Eye (tissue), 1 donor: ENCODE data around the gene ISLR2.

Source experiments
- DNase-seq: peaks from one replicate; pipeline ENCODE4 v3.0.0-alpha.2; 2015

The ISLR2 gene

DNA sequence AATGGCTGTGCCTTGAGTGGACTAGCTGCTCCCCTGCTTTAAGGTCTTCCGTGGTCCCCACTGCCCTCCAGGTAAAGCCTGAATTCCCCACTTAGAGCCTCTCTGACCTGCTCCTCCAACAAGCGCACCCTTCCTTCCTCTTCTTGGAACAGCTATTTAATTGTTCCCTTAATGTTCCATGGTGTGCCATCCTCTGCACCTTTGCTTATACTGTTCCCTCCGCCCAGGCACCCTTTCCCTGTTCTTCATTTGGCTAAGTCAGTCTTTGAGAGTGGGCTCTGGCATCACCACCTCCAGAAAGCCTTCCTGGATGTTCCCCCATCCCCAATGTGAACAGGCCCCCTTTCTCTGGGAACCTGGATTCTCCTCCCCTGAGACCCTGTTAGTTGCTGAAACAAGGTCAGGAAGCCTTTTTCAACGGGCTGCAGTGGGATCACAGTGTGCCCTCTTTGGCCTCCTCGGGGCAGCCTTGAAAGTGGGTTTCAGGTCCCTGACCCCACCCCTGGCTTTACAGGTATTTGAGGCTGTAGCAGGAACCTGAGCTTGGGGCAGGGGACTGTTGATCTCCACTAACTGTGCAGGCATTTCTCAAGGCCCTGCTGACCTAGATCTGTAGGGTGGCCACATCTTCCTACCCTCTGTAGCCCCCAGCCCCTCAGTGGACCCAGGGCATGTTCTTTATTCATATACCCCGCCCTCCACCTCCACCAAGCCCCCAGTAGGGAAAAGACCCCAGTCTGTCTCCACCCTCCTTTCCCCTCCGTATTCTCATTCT is 48.1 kb downstream of the ISLR2 start:
- DNase-seq = no peak

DNA sequence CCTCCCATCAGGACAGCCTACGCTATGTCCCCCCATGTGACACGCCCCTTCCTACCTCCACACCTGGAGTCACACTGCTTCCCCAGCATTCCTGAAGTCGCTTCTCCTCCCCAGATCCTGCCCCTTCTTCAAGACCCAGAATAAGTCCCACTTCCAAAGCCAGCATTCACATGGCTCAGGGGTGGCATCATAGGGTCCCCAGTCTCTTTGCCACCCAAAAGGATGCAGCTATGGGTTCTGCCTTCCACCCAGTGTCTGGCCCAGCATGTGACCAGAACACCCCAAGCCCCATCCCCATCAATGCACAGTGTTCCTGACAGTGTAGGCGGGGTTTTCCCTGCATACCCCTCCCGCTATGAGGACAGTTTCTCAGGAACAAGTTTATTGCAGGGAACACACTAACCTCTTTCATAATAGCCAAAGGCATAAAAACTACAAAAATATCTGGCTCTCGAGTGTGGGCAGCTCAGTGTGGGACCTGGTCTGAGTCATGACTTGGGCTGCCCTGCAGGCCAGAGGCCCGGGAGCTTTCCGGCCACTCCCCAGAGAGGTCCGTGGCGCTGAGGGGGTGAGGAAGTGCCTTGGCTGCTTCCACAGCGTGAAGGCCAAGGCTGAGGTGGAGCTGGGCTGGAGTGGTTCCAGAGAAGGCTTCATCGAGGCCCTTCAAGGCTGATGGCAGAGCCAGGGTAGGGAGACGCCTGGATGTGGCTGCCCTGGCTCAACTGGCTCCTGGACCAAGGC is 48.9 kb downstream of the ISLR2 start:
- no peak for DNase-seq

DNA sequence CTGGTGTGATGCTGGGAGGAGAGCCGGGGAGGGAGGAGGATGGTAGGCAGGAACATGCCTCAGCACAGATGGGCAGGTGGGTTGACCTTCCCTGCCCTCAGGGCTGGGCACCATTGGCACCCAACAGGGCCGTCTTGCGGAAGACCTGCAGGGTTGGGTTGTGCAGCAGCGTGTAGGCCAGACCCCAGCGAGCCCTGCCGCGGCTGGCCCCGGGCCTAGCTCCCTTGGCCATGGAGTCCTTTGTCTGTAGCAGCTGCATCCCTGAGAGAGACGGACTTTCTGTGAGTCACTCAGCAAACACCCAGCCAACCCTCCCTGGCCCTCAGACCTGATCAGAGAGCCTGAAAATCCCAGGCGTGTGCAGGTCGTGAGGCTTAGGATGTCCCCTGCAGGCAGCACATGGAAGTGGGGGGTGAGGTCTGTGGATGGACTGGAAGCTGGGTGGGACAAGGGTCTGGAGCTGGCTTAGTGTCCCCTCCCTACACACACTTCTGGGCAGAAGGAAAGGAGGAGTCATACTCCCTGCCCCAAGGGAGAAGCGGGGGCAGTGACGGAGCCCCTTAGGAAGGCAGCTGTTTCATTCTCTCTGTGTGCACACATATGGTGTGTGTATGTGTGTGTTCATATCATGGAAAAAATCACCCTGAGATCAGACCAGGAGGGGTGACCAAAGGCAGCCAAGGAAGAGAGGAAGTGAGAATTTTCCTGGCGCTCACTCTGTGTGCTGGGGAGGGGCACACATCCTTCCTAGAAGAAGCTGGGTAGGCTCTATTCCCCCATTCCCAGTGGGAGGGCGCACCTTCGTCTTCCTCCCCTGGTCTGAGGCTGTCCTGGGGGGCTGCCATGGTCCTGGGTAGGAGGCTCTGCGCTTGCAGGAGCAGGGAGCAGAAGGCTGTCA is 49.8 kb downstream of the ISLR2 start:
- DNase-seq = no peak

DNA sequence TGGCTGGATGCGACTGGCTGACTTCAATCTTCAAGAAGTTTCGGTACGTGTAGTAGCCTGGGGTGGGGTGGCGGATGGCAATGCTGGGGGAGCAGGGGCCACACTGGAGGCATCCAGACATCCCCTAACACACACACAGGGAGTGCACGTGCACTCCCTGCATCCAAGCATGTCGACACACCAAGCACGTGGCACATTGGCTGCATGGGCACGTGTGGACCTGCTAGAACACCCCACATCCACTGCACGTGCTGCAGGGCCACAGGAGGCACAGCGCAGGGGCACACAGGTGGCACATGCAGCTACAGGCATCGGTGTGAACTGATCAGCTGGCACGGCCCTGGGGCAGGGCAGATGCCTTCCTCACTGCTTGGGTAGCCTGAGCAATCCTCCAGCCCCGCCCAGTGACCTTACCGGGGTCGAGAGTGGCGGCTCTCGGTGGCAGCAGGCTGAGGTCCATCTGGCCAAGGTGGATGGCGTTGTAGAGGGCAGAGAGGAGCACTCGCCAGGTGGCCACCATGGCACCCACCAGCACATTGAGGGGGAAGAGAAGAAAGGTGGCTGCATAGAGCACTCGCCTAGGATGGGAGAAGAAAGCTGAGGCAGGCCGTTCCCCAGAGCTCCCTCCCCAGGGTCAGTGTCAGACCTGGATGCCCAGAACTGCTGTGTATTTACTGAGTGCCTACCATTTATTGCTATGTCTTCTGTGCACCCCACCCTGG is 50.7 kb downstream of the ISLR2 start:
- DNase-seq = no peak

DNA sequence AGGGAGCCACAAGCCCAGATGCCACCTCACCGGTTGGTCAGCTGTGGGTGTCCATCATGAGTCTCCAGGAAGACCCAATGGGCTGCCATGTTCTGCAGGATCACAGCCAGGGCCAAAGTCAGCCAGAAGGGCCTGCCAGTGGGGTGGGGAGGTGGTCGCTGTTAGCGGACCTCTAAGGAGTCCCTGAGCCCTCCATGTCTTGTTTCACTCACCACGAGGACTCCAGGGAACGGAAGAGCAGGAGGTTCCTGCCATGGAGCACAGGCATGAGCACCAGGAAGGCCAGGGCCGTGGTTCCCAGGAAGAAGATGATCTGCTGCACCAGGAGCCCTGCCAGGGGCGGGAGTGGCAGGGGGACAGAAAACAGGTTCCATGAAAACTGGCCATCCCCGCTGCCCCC is 51.7 kb downstream of the ISLR2 start:
- no peak for DNase-seq

DNA sequence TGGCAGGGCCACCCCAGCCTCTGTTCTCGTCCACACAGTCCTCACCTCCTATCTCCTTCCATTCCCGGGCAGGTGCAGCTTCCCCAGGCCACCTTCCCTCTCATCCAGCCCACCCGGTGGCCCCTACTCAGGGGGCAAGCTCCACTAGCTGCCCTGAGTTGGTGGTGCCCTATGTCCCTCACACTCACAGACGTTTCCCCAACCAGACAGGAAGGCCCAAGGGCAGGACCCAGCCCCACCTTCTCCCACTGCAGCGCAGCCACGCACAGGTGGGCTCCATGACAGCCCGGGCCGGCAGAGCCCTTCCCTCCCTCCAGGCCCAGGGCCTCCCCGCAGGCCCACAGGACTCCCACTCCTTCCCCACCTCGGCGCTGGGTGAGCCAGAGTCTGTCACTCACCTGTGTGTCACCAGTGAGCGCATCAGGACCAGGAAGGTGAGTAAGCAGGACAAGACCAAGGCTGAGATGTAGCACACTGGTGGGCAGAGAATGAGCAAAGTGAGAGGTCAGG is 54.3 kb downstream of the ISLR2 start:
- no peak for DNase-seq

DNA sequence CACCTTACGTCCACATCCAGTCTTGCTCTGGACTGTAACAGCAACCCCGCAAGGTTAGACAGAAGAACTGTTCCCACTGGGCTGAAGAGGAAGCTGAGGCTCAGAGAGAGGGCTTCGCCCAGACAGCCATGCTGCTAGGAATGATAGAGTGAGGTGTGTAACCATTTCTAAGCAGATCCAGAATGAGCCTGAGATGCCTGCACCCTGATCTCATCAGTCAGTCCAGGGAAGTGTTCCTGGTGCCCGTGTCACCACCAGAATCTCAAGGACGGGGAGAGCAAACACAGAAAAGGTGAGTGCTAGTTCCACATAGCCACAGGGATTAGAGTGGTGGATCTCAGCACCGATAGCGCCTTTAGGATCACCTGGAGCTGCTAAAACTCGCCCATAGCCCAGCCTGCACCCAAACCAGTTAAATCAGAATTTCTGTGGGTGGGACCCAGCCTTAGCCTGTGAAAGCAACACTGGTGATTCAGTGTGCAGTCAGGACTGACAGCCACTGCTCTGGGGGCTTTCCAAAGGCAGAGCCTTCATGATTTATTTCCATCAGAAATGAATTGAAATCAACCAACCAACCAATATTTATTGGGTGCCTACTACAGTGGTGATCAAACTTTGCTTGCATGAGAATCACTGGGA is 55.4 kb downstream of the ISLR2 start:
- no peak for DNase-seq
